GM21423 (cell line): ENCODE measurements around the gene PTPA.

Experiments used
- ATAC-seq: cut with Tn5 transposase; IDR thresholded peaks from one replicate; pipeline ENCODE4 v1.9.1; 2021; ENCODE audit warnings: mild to moderate bottlenecking, moderate library complexity; ENCODE audit not compliant: unreplicated experiment

Gene PTPA

GRCh38 chr9:129081388-129081904 is 29.8 kb upstream of the PTPA start:
- ATAC-seq = no peak

GRCh38 chr9:129084087-129084486 is 27.1 kb upstream of the PTPA start:
- no peak for ATAC-seq

- no peak for ATAC-seq
These were observed 22.0 kb upstream of the PTPA start for GRCh38 chr9:129089246-129089645.

DNA sequence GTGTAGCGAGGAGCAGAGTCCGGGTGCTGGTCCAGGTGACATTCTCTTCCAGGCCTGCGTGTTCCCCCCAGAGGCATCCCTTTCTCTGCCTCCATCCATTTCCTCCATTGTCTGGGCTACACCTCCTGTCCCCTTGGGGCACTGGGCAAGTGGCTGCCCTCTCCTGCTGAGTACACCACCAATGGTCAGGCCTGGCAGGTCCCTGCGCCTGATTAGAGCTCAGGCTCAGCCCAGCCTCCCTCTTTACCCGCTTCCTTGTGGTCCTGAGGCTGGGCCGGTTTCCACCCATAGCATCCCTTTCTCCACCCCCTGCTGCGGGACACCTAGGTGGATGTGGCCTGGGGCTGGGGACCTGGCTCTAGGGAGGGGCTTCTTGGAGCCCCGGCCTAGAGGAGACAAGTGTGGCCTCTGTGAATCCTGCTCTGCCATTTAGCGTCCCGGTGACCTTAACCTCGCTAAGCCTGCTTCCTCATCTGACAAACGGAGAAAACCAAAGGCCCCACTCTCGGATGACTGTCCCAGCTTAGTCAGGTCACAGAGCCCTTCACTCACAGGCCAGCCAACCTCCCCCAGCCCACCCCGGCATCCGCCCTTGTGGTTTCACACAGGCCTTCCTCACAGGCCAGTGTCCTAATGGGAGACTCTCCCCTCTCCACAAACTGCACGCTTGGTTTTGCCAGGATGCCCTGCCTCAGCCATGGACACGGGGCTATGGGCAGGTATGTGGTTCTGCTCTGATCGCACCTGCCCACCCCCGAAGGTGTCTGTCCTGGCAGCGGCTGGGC is 17.4 kb upstream of the PTPA start:
- ATAC-seq = no peak

GRCh38 chr9:129094387-129095169 is 16.6 kb upstream of the PTPA start:
- ATAC-seq = no peak

DNA sequence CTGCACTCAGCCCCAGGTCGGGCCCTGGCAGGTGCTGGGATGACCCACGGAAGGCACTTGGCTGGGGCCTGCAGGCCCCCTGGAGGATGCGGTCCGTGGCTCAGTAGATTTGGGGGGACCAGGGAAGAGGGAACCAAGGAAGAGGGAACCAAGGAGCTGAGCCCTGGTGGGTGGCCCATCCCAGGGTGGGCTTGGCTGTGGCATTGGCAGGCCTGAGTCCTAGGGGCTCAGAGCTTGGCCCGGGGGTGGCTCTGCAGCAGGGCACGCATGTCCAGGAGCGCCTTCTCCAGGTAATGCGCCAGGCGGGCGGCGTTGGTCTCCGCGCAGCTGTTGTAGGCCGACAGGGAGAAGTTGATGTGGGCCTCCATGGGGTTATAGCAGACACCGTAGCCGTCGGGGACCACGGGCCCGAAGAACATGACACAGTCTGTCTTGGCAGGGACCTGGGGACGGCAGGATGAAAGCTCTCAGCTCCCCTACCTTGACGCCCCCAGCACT is 16.0 kb upstream of the PTPA start:
- no peak for ATAC-seq

DNA sequence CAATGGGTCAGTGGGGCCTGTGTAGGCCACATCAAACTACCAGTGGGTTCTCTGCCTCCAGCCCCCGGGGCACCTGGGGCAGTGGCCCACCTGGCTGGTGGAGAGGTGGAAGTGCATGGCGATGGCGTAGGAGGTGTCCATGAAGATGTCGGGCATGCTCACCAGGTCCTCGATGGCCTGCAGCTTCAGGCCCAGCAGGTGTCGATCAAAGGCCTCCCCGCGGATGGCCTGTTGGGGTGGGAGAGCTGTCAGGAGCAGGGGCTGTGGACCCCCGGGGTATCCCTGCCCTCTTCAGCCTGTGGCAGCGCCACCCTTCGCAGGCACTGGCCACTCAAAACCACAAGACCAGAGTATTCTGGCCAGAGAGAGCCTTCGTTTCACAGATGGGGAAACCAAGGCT is 15.3 kb upstream of the PTPA start:
- ATAC-seq = no peak

GRCh38 chr9:129097671-129098306 is 13.4 kb upstream of the PTPA start:
- no peak for ATAC-seq

DNA sequence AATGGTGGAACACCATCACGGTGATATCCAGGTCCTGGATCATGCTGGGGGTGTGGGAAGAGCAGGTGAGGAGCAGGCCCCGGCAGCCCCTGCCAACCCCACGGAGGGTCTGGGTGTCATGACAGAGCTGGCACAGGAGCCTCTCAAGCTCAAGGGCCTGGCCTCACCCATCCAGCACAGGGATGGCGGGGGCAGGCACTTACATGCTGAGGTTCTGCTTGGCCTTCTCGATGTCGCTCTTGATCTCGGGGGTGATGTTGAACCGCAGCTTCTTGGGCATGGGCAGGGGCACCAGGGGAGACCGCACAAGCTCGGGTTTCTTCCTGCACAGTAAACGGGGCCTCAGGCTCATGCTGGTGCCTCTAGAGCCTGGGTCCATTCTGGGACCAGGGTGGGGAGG is 12.9 kb upstream of the PTPA start:
- no peak for ATAC-seq

DNA sequence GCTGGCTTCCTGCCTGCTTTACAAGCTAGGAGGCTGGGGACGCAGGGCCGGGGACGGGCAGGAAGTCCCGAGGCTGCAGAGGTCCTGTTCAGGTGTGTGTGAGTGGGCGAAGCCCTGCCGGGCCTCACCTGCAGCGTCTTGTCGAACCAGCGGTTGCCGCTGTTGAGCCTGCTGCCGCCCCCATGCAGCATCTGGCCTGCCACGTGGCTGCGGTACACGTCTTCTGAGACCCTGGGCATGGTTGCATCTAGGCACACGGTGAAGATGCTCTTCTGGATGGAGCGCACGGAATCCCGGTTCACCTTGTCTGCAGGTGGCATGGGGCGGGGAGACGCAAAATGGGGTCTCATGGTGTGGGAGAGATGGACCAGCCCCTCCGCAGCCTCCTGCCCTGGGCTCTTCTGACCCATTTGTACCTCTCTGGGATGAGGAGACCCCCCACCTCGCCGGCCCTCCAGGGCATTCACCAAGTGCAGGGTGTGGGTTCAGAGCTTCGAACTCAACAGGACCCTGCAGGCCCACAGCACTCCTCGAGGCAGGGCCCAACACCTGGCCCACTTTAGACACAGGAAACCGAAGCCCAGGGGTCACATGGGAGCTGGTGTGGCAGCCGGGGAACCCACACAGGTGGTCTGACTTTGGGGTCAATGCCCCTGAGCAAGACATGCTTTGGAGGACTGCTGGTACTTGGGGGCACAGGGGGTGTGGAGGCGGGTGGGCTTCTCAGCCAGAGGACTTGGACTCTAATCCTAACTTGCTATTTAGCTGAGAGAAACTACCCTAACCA is 10.6 kb upstream of the PTPA start:
- ATAC-seq = no peak

- no peak for ATAC-seq
These were observed 9.9 kb upstream of the PTPA start for GRCh38 chr9:129101279-129101678.

GRCh38 chr9:129102095-129102525 is 9.1 kb upstream of the PTPA start:
- no peak for ATAC-seq

DNA sequence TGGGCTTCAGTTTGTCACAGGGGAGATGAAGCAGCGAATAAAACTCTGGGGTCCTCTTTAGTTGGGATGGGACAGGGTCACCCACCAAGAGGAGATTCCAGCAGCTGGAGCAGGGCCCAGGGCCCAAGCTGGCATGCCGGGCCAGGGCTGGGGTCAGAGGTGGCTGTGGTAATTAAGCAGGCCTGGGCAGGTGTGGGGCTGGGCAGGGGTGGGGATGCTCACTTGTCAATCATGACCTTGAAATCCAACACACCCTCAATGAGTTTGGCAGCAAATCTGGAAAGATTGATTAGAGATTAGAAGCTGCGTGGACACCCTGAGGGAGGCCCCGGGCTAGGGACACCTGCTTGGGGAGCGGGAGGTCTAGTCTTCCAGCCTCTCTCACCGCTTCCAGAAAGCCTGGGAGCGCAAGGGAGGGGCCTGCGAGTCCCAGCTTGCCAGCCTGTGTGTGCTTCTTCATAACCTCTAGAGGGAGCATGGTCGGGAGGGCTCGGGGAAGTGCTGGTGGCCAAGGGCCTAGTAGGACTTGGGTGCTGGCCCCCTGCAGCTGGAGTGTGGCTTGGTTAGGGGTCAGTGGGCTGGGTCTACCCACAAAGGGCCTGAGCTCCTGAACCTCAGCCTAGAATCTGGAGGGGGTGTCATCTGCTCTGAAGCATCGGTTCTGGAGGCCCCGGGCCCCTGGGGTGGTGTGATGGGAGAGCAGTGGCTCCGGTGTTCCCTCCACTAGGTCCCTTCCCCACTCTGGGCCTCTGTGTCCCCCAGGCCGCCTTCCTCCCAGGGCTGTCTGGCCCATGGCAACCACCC is 8.2 kb upstream of the PTPA start:
- ATAC-seq = no peak

- no peak for ATAC-seq
These were observed 7.6 kb upstream of the PTPA start for GRCh38 chr9:129103595-129103965.

- no peak for ATAC-seq
These were observed 7.2 kb upstream of the PTPA start for GRCh38 chr9:129104051-129104450.

GRCh38 chr9:129105857-129106694 is 5.1 kb upstream of the PTPA start:
- ATAC-seq = no peak

DNA sequence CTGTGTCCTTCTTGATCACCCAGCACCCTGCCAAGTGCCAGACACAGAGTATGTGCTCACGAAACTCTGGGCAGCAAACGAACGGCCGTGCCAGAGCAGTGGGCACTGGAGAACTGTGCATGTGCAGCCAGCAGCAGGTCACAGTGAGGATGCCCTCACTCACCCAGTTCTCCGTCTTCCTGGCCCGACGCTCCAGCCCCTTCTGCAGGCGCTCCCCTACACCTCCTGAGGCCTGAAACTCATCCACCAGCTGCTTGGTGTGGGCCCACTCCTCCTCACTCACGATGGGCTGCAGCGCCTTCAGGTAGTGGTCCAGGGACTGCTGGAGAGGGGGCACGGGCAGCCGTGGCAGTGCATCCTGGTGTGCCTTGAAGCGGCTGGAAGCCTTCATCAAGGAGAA is 3.6 kb upstream of the PTPA start:
- ATAC-seq = no peak

DNA sequence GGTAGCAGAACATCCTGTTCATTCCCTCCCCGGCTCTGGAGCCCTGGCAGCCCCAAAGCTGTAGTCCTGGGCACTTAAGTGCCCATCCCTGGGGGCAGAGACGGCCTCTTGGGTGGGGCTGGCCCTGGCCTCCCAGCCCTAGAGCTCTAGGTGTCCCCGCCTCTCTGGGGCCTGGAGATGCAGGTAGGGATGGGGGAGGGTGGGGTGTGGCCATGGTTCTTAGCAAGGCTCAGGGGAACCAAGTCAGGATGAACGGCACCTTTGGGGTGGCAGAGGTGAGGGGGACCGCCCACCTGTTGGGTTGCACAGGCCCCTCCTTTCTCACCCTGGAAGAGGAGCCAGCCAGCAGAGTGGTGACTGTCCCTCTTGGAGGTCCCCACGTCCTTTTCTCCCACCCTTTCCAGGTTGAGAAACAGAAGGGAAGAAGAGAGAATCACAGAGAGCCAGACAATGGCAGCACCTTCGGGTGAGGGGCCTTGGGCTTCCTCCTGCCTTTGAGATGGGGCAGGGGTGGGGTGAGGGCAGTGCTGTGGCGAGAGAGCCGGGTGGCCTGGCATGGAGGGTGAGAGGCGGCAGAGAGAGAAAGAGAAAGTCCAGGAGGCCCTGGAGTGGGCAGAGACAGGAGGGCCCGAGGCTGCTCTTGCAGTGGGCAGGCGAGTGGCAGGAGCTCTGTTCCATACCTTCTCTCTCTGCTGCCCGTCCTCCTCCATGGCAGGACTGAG is 3.0 kb upstream of the PTPA start:
- ATAC-seq = no peak
